ENCODE measurements around the gene COX4I2. TPM values are rescaled to one million over a fixed set of nuclear protein-coding genes. Genes with fewer than 3 reads are reported as not detected.
"Not testable (repeated sequence)": the region's sequence is repeated elsewhere in the genome, so short reads cannot be mapped to it uniquely, and the experiment has no call there.

COX4I2 gene
- total RNA-seq: not detected

DNA sequence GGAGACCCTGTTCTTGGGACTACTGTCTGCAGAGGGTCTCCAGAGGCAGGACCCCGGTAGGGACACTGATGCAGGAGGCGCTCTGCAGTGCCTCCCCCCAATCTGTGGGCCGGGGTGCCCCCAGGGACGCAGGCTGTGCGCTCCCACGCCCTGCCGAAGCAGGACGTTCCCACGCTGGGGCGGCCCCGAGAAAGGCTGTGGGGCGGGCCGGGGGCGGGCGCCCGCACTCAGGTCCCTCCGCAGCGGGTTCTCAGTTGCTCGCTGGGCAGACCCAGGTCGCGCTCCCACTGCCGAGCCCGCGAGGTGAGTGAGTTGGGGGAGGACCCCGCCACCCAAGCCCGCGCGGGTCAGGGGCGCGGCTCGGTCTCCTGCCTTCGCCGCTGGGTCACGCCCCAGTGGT lies at the start of gene COX4I2:
COX4I2 (plus strand) TSS at position 253 of the 400 bp plus-strand sequence. CDS start 1,106 bp downstream, outside the sequence.
- no peak for DNase-seq

DNA sequence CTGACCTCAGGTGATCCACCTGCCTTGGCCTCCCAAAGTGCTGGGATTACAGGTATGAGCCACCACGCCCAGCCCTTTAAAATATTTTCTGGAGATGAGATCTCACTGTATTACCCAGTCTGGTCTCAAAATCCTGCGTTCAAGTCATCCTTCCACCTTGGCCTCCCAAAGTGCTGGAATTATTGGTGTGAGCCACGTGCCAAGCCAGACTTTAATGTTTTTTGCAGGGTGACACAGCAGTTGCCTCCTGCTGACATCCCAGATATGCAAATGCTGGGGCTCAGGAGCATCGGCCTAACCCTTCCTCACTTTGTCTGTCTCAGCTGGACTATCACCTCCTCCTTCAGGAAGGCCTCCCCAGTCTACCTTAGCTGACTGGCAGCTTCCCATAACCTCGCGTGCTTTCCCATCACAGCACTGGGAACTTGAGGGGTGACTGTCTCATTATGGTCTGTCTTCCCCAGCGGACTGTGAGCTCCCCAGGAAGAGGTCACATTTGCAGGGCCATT lies 46.9 kb upstream of the COX4I2 start:
- no peak for DNase-seq

DNA sequence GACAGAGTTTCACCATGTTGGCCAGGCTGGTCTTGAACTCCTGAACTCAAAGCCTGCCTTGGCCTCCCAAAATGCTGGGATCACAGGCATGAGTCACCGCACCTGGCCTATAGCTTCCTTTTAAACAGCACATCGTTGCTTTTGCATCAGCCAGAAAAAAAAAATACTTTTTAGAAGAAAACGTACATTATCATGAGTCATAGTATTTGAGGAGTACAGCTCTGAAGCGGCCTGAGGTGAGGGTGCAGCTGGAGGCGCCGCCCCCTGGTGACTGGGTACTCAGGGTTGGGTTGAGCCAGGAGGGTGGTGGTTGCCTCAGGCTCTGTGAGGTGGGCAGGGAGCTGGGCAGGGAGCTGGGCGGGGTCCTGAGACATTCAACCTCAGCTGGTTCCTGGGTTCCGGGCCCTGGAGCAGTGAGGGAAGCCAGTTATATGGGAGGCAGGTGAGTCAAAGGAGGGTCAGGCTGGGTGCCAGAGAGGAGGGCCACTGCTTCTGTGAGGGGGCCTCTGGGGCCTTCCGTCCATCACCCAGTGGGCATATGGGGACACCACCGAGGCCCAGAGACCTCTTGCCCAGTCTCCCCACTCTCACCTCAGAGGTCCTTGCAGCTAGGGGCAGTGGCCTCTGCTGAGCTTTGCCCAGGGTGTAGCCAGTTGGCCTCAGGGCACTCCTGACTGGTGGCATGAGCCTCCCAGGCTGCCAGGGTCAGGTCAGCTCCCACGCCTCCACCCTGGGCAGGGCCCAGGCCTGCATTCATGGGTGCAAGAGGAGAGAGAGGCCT lies 44.3 kb upstream of the COX4I2 start:
- DNase-seq: no peak

DNA sequence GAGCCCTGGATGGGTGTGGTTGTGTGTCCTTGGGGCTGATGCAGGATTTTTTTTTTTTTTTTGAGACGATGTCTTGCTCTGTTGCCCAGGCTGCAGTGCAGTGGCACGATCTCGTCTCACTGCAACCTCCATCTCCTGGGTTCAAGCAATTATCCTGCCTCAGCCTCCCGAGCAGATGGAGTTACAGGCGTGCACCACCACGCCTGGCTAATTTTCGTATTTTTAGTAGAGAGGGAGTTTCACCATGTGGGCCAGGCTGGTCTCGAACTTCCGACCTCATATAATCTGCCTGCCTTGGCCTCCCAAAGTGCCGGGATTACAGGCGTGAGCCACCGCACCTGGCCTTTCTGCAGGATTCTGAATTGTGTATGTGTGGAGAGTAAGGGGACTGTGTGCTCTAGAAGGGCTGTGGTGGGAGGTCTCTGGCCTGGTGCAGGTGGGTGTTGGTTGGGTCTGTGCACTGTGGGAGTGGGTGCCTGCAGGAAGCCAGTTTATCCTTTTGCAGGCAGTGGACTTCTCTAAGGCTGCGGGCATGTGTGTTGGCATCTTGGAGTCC lies 43.6 kb upstream of the COX4I2 start:
- no peak for DNase-seq

DNA sequence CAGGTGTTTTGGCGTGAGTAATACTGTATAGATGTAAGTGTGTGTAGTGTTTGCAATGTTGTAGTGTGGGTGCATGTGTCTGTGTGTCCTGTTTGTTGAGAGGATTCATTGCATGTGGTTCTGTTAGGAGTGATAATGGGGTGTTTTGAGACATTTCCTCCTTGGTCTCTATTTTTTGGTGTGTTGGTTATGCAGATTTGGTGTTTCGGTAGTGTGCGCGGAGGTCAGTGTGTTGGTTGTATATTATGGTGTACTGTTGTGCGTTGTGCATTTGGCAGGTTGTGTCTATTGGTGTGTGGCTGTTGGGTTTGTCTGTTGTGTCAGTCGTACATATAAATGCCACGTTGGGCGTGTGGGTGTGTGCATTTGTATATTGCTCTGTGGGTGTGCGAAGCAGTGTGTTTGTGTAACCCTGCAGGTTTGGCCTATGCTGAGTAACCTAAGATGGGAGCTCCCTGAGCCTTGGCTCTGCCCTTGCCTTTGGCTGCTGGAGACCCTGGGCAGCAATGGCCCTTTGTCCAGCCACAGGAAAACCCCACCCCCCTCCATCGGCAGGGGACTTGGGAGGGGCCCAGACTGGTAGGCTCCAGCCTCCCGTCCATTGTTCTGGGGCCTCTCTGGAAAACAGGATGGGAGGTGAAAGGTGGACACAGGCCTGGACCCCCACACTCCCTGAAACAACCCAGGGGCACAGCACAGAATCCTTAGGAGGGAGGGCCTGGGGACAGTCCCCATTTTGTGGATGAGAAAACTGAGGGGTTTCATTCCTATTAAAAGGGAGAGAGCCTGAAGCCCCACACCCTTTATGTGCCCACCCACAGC lies 42.9 kb upstream of the COX4I2 start:
- no peak for DNase-seq

DNA sequence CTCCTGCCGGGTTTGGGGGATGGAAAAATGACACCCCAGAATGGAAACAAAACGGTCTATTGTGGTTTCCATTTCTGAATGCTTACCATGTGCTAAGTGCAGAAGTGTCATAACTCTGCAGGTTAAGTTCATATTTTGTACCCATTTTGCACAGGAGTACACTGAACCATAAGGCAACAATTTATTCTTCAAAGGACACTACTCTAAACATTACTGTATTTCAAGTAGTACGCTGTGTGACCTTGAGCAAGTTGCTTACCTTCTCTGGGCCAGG lies 42.4 kb upstream of the COX4I2 start:
- no peak for DNase-seq

DNA sequence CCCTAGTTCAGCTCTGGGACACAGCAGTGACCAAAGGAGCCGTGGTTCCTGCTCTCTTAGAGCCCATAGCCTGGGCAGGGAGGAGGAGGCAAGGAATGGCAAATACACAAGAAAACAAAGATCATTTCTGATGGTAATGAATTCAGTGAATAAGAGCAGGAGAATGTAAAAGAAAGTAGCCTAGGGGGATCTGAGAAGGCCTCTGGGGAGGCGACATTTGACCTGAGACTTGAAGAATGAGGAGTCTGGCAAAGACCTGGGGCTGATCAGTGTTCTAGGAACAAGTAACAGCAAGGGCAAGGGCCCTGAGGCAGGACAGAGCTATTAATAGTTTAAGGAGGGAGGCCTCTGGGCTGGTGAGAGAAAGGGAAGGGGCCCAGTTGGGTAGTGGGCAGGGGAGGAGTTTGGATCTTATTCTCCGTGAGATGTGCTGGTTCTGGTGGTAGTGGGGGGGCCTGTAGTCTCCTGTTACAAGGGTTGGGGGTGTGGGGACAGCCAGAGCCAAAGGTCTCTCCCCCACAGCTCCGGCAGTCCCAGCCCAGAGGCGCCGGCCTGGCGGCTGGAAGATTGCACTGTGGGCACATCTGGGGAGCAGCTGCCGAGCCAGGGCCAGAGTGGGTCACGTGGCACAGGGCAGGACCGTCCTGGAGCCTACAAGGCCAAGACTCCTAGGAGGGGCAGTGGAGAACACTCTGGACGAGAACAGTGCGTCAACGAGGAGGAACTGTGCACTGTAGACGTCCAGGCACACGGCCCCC lies 41.9 kb upstream of the COX4I2 start:
- DNase-seq: no peak

DNA sequence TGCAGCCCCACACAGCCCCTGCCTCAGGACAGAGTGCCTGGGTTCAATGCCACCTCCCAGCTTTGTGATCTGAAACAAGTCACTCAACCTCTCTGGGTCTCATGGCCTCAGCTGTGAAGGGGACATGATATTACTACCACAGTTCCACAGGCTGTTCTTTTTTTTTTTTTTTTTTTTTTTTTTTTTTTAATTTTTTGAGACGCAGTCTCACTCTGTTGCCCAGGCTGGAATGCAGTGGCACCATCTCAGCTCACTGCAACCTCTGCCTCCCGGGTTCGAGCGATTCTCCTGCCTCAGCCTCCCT lies 41.3 kb upstream of the COX4I2 start:
- DNase-seq: not testable (repeated sequence)

DNA sequence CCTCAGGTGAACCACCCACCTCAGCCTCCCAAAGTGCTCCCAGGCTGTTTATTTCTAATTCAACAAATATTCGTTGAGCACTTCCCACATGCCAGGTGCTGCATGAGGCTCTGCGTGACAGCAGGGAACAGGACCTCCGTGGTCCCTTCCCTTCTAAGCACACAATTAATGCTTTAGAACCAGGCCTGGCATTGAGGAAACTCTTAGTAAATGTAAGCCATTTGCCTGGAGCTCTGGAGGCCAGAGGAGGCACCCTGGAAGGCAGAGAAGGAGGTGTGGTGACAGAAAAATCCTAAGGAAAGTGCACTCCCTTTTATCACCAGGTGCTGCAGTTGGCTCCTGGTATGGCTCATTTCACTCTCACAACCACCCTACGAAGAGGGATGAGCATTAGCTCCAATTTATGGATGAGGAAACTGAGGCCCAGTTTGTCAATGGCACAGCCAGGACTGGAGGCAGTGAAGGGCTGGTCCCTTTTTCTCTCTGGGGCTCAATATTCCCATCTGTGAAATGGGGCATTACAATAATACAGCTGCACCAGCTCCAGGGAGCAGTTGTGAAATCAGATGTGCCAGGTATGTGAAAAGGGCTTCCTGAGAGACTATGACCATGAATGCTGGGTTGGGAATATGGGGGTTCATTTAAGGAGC lies 40.8 kb upstream of the COX4I2 start:
- no peak for DNase-seq

DNA sequence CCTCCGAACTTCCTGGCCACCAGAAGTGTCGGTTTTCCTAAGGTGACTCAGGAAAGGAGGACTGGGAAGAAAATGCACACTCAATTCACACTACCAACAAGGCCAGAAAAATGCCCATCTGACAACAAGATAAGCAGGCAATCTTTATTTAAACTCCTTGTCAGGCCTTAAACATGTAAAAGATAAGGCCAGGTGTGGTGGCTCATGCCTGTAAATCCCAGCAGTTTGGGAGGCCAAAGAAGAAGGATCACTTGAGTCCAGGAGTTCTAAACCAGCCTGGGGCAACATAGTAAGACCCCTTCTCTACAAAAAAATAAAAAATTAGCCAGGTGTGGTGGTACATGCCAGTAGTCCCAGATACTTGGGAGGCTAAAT lies 40.2 kb upstream of the COX4I2 start:
- no peak for DNase-seq

DNA sequence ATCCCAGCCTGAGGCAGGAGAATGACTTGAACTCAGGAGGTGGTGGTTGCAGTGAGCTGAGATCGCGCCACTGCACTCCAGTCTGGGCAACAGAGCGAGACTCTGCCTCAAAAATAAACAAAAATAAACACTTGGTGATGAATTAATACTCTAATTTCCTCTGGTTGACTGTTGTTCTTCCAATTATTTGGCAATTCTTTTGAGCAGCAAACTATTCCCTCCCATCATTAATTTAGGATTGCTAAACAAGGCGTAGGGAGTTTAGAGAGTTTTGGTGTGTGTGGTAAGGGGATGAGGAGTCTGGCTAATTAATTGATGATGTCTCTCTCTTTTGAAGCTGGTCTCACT lies 35.3 kb upstream of the COX4I2 start:
- no peak for DNase-seq

DNA sequence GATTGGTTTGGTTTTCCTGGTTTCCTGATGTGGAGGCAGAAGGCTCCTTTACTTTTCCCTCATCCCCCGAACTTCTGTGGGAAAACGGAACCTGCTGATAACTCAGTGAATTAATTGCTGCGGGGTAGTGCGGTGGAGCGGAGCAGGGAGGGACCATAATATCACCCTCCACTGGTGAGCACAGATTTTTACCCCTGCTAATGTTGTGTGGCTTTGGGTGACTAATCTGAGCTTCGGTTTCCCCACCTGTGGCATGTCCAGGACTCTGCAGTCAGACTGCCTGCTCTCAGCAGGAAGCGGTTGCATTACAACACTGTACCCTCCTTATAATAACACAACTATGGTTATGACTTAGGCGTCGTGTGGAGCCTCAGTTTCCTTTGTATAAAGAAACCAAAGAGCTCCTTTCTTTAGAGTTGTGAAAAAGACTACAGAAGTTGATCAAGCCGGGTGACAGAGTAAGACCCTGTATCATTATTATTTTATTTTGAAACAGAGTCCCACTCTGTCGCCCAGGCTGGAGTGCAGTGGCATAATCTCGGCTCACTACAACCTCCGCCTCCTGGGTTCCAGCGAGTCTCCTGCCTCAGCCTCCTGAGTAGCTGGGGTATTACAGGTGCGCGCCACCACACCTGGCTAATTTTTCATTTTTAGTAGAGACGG lies 34.8 kb upstream of the COX4I2 start:
- no peak for DNase-seq

DNA sequence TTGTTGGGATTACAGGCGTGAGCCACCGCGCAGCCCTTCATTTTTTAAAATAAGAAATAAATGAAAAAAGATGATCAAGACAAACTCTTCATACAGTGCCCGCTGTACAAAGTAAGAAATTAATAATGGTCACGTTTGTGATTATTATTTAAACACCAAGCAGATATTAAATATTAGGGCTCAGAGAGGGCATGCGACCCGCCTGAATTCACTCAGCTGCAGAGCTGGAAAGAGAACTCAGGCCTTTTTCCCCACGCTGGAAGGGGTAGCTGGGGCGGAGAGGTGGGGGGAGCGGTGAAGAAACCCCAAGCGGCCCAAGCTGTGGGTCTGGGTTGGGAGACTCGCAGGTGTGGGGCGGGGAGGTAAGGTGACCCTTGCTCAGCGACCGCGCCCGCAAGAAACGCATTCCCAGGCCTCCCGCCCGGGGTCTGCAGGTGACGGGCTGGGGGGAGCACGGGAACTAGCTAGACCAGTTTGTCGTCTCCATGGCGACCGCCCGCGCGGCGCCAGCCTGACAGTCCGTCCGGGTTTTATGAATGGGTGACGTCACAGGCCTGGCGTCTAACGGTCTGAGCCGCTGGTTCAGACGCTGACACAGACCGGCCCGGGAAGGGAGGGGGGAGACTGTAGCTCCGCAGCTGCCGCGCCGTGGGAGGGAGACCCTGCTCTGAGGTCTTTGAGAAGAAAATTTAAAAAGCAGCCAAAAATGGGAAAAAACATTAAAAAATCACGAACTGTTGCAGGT lies 33.7 kb upstream of the COX4I2 start:
- DNase-seq: peak; percentile 82

DNA sequence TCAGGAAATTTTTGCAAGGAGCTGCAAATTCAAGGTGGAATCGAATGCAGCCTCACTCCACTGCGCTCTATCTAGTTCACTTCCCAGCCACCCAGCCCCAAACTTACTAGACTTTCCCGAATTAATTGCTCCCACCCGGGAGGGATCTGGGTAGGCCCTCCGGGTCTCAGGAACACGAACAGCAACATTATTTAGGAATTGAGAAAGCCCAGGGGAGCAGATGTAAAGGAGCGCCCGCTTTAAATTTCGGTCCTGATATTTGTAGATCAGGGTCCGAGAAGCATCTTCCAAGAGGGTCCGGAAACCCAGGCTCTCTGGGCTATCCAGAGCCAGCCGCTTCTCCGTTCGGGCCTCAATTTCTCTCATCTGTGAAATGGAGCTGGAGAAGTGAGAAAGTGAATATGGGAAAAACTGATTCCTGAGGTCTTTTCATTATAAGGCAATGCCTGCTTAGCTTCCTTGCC lies 33.1 kb upstream of the COX4I2 start:
- no peak for DNase-seq

DNA sequence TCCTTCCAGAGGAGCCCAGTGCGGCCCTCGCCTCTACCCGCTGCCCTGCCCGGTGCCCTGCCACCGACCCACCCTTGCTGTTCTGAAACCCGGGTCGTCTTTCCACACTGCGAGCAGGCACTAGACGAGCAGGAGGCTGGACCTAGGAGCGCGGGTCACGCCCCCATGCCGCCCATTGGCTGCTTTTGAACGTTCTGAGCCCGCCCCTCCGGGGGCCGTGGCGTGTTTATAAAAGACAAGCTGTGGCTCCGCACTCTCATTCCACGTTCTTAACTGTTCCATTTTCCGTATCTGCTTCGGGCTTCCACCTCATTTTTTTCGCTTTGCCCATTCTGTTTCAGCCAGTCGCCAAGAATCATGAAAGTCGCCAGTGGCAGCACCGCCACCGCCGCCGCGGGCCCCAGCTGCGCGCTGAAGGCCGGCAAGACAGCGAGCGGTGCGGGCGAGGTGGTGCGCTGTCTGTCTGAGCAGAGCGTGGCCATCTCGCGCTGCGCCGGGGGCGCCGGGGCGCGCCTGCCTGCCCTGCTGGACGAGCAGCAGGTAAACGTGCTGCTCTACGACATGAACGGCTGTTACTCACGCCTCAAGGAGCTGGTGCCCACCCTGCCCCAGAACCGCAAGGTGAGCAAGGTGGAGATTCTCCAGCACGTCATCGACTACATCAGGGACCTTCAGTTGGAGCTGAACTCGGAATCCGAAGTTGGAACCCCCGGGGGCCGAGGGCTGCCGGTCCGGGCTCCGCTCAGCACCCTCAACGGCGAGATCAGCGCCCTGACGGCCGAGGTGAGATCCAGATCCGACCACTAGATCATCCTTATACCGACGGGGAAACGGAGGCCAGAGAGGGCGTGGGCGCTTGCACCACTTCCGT lies 32.4 kb upstream of the COX4I2 start, which contains the start of gene ID1:
ID1 (plus strand) TSS at position 259 of the 871 bp plus-strand sequence; CDS start at position 358, 99 bp downstream.
- DNase-seq: peak; percentile 85

DNA sequence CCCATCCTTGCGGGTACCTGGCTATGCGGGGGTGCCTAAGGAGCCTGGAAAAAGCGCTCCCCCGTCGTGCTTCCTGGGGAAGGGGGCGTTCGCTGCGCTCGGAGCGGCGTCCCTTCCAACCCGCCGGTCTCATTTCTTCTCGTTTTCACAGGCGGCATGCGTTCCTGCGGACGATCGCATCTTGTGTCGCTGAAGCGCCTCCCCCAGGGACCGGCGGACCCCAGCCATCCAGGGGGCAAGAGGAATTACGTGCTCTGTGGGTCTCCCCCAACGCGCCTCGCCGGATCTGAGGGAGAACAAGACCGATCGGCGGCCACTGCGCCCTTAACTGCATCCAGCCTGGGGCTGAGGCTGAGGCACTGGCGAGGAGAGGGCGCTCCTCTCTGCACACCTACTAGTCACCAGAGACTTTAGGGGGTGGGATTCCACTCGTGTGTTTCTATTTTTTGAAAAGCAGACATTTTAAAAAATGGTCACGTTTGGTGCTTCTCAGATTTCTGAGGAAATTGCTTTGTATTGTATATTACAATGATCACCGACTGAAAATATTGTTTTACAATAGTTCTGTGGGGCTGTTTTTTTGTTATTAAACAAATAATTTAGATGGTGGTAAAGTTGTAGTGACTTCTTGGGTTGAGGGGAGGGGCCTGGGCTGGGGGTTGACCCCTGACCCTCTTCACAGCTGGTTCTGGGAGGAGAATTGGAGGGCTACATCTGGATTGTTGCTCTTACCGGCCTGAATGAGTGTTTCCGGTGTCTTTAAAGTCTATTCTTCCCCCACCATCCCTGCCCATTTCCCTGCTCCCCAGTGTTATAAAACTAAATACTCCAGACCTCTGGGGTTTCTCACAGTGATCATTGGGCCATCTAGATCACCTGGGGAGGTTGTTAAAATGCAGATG lies 31.6 kb upstream of the COX4I2 start:
- DNase-seq: no peak

DNA sequence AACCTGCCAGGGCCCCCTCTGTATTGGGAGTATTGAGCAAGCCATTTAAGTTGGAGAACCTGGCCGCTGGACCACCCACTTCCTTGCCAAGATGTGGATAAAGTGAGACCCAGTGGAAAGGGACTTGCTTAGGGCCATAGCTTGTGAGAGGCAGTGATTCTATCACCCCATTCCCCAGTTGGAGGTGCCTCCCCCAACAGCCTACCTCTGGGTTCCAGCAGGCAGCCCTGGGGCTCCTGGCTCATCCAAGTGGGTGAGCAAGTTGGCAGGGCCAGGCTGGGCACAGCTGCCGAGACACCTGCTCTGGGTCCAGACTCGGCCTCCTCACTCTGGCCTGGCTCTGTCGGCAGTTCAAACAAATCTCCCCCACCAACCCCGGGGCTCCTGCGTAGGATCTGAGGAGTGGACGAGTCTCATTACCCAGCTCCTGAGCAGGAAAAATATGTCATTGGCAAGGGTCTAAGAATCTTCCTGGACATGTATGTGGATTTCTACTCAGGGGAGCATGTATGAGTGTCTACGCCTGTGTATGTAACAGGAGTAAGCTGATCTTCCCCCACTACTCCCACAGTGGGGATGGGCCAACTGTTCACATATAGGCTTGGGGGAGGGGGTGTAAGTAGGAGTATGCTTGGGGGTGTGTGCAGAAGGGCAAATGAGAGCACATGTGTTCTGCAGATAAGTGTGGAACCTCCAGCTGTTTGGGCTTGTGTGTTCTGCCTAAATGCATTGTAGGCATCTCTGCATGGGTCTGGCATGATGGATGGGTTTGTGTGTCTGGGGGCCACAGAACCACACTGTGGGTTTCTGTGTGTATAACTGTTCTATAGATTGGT lies 30.7 kb upstream of the COX4I2 start:
- DNase-seq: no peak

DNA sequence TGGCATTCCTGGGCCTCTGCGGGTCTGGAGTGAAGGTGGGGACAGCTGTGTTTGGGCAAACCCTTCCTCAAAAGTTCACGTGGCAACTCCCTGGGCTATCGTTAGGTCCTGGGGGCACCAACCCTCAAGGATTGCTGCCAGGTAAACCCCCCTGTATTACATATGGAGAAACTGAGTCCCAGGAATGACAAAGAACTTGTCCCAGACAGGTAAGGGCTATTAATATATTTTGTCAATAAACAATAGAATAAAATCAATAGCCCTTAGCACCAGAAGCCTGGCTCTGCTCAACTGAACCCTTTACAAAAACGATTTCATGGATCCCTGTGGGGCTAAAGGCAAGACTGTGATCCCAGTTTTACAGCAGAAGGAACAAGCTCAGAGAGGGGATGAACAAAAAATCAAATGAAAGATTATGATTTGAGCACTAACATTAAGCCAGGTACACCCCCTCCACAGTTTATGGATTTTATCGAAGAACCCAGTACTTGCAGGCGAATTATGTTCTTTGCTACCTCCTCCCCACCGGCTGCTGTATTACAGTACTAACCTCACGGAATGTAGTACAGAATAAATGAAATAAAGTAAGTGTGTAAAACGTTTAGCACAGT lies 30.0 kb upstream of the COX4I2 start:
- no peak for DNase-seq
